CD4-positive, alpha-beta T cell treated with Interleukin-12 subunit alpha and Interleukin-12 subunit beta, for 1 hour (primary cell): Measurements from ENCODE around the gene PTCHD1.

ENCODE experiments used
- DNase-seq: peaks from one replicate; pipeline ENCODE4 v3.0.0-alpha.2; 2020

Gene PTCHD1

DNA sequence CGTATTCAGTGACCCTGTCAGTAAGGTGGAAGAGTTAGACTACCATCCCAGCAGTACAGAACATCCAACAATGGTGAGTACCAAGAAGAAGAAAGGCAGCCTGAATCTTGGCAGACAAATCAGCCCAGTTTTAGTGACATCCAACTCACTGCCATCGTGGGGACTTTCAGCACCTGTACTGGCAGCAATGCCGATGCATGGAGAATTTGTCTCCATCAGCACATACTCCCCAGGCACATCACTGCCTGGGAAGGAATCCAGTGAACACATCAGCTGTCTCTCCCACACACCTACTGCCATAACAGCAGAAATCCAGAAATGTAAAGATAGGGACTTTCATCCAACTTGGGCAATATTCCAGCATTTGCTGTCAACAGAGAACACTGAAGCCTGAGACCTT is 29.8 kb downstream of the PTCHD1 start:
- DNase-seq, result no peak

DNA sequence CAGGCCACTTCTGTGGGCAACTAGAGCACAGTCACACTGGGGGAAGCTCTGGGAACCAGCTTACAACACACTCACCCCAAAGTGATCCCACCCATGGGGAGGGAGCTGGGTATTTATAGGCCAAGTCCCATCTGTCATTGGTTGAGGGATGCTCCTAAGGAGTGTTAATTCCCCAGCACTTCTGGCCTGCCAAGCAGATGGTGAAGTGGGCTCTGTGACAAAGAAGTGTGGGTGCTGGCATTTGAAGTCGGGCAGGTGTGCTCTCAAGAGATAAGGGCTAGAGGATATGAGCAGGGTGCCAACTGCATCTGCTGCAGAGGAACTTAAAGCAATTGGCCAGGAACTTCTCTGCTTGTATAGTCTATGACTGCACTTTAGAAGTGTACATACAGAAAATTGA is 30.9 kb downstream of the PTCHD1 start:
- DNase-seq, result no peak

DNA sequence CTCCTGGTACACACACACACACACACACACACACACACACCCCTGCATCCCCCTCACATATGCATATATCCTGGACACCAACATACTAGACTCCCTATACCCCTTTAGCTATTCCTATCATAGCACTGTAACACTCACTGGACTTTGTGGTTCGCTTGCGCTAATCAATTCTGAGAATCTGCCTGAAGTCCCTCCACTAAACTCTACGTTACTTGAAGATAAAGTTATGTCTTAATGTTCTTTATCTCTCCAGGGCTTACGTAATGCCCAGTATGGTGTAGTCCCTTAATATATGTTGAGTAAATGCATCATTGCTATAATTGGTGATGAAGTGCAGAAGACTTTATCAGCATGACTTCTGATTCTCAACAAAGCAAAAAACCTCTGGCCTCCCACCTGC is 32.3 kb downstream of the PTCHD1 start:
- DNase-seq, result no peak

DNA sequence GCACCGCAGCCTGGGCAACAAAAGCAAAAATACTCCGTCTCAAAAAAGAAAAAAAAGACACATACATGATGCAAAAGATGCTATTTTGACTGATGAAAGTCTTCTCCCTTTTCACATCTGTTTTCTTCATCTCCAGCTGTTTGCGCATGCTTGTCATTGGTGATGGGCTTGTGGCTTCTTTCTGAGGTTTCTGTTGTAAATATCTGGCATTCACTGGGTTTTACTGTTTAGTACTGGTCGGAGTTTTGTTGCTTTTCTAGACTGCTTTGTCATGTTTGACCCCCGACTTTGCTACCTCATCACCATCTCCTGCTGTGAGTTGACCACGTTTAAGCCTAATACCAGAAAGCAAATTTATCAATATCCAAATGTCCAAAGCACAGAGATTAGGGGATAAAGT is 34.4 kb downstream of the PTCHD1 start:
- DNase-seq, result no peak

DNA sequence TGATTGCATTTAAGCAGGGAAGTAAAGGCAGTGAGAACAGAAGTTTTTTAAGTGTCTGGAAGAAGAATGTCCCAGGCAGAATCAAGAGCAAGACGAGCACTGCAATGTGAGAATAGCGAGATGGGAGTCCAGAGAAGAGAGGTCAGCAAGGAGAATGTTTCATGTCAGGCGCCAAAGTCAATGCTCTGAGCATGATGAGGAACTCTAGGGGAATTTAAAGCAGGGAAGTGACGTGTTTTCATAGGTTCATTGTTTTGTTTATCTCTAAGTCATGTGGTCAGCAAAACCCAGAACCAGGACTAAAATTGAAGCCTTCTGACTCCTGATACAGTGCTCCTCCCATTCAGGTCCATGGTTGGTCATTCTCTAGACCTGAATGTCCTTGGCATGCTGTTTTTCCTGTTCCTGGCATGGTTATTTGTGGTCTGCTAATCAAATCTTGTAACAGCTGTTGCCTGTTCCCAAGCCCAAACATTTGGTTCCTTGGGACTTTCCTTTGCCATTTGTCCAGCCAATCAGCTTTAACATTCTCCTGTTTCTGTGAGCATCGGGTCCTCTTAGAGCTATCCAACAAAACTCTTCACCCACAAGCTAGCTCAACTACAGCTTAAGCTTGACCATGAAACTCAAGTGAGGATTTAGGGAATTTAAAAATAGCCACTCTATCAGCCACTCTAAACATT is 37.7 kb downstream of the PTCHD1 start:
- no peak for DNase-seq

DNA sequence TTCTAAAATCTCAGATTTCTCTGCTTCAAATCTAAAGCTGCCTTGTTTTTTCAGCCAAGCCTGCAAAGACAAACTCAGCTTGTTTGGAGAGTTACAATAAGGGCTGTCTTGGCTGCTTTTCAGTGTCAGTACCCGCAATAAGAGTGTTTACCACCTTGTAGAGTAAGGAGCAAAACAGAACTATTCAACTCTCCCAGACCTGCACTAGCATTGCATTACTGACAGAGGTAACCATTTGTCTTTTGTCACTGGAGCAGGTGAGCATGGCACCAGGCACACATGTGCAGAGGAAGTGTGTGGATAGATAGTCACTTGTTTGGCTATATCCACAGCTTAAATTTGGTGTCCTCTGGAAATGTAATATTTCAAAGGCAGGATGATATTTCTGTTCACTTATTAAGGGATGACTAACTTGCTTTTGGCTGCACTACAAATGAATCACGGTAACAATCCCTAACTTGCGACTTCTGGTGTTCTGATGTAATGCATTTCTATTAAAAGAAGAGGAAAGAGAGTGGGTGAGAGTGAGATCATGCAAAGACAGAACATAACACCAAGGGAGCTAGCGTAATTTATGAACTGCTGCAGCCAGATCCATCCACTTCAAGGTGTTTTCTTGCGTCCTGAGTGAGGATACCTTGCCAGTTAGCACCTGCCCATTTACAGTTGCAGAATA is 38.6 kb downstream of the PTCHD1 start:
- no peak for DNase-seq

DNA sequence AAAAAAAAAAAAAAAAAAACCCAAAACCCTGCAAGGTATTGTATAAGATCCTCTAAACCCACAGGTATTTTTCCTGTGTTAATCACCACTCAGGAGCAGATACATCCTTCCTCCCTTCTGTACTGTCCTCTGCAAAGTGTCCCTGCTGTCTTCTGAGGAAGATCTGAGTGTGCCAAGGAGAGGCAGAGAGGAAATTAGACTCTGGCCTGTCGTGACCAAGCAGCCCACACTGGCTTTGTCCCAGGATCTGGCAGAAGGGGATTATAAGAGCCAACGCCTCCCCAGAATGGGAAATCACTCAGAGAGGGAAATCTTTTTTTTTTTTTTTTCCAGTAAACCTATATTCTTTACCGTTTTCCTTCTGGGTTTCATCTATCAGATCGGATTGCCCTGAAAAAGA is 39.6 kb downstream of the PTCHD1 start:
- DNase-seq, result no peak

DNA sequence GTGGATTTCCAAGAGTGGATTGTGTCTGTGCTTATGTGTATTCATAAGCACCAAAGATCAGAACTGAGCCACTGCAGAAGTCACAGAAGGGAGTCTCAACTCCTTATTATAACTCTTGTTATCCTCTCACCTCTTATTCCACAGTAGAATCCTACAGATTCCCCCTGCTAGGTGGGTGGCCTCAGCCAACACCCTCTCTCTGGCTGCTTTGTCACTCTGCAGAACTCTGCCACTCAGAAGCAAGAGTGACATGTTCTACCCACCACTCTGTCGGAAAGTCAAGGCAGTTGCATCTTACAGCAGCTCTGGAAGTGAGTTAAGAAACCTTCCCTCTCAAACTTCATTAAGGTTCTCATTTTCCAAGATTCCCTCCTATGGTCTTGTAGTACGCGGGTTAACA is 41.9 kb downstream of the PTCHD1 start:
- no peak for DNase-seq

DNA sequence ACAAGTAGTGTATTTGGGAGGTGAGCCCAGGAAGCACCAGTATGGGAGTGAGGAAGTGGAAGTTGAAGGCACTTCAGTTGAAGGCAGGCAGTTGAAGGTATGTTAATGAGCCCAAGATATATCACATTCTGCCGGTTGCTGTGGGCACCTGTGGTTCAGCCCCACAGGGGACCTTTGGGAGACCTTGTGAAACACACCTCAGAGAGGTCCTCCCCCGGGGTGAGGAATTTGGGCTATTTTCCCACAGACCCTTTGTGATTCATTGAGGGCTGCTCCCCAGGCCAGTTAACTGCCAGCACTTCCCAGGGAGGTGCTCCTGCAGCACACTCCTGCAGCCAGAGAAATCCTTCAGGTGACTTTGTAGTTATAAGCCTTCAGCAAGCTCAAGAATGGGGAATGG is 45.9 kb downstream of the PTCHD1 start:
- DNase-seq, result no peak

DNA sequence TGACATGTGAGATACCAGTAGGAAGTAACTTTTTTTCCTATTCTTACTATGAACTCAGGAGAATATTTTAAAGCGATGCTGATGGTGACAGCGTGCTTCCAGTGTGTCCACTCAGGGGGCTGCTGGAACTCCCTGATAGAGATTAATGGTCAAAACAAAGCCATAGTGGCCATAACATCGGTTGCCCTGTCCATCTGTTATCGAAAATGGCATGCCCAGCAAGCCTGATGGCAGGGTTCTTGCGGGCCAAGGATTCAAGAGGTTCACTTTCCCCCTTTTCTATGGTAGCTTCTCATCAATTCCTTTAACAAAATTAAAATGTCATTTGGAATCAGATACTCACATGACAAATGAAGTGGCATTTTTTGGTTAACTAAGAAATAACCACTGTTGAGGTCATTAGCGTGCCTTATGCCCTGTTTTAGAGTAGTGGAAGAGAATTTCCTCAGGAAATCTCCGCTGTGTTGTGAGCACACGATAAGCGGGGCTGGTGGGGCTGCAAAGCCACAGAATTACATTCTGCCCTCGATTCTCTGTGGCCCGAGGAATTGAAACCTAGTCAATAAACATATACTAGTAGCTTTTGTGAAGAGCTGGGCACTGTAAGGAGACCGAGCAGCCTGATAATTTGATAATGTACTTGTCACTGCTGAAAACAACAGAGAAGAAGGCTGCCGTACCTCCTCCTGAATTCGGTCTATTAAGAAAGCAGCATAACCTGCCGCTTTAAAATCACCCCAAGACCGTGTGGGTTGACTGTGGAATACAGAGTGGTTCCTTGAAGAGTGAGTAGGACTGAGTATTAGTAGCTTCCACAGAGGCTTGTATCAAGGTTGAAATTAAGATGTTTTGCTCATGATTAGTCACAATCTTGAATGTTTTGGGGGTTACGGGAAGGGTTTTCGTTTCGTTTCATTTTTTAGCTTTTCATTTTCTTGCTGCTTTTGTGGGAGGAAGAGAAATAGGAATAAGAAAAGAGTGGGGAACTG is 46.7 kb downstream of the PTCHD1 start:
- DNase-seq, result no peak

DNA sequence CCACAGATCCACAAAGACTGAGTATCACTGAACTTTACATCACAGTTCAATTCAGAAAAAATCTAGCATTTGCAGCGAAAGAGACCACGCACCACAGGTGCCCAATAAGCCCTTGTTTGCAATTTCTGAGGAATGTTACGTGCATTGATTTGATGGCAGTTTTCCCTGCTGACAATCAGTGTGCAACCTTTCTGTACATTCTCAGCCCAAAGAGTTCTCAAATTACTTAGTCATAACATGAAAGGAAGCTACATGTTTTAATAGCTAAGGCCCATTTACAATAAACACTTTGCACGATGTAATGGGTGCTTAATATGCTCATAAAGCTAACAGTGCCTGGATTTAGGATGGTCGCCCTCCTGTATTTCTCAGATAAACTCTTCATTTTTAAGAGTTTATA is 47.9 kb downstream of the PTCHD1 start:
- no peak for DNase-seq

DNA sequence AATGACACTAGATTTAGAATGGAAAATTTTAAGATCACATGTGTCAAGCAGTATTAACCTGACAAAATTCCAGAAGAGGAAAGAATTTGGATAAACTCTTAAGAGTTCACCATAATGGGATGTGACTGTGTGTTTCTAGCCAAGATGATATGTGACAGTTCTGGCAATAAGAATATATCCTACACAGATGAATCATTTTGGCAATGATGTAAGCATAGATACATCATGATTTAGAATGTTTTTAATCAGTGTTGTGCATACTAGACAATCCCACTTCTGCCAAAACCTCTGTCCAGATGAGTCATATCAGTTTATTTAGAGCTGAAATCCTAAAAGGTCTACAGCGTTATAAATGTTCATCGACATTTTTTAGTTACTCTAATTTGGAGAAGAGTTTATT is 48.8 kb downstream of the PTCHD1 start:
- DNase-seq, result no peak

DNA sequence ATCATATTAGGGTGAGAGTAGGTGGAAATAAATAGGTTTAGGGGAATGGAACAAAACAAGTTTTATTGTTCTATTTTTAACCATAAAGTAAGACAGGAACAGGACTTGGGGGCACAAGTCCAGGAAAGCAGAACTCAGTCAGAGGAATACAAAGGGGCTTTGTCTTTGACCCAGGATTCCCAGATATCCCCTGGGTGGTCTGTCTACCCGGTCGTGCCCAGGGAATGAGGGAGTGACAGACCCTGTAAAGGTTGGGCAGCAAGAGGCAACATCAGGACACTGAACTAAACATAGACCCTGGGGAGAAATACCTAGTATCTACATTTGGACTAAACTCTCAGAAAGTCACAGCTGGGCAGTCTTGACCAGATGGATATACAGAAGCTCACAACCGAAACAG is 50.6 kb downstream of the PTCHD1 start:
- no peak for DNase-seq

DNA sequence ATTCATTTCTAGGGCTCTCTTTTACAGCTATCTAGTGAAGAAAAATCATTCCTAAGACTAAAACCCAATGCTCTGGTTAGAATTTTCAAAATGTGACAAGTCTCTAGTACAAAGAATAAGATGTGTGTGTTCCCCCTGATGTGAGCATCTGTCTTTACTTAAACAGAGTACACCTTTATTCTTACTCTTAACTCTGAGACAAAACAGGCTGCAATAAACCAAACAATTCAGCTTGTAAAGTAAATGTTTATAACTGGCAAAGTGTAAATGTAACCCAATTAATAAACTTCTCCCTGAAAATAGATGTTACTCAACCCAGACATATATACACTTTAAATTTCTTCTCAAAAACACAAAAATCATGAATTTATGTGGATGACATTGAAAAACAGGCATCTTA is 51.6 kb downstream of the PTCHD1 start:
- DNase-seq, result no peak

DNA sequence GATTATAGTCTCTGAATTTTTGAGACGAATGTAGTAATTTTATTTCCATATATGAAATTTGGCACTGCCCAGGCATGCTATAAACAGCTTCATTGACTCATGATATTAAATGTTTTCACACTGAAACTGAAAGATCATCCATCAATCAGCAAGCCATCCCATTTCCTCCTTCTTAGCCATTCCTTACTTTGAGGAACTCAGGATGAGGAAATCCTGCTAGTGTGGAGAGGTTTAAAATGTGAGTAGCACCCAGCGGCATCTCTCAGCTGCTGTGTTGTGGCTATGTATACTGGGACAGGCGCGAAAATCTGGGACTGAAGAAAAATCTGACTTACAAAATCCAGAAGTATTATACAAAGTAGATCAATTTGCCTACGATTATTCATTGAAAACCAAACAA is 52.1 kb downstream of the PTCHD1 start:
- DNase-seq, result no peak

DNA sequence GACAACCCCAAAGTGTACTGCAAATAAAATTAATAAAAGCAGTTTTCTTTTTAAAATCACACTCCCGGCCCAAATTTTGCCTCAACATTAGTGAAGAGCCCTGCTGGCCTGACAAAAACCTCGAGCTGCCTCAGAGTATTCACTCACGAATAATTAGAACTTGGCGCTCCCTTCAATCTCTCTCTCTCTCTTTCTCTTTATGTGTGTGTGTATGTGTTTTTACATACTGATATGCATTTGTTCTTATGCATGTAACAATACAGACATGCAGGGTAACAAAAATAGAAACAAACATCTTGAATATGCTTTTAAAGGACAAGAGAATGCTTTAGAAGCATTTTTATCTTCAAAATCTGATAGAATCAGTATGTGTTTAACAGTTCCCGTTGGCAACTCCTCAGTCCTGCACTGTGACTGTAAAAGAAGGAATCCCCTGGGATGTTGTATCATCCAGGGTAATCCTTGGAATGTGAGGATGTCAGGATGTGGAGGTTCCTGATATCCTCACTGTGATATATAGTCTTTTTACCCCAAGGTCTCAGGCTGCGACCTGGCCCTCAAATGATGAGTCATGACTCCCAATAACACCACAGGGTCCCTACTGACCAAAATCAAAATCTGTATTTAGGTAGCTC is 53.0 kb downstream of the PTCHD1 start:
- DNase-seq, result no peak

DNA sequence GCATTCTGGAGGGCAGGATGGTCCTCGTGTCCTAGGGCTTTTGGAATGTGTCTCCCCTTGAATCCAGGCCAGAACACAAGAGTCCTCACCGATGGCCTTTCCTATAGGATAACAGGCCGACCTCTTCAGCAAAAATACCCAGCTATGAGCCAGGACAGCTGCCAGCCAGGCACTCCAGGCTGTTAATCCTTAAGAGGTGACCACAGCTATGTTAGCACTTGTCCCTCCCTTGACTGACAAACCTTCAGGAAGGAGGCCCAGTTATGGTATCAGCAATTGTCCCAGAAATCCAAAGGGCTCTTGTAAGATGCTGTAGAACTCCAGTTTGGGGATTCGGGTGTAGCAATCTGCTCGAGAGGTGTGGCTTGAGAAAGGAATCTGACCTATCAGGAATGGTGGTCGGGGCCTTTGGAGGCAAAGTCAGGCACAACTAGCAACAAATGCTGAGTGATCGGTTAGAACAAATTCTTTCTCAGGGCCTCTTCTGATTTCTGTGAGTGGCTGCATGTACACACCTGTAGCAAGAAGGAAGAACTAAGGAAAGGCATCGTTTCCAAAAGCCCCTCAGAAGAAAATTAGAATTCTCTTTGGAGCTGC is 54.6 kb downstream of the PTCHD1 start:
- DNase-seq, result no peak

DNA sequence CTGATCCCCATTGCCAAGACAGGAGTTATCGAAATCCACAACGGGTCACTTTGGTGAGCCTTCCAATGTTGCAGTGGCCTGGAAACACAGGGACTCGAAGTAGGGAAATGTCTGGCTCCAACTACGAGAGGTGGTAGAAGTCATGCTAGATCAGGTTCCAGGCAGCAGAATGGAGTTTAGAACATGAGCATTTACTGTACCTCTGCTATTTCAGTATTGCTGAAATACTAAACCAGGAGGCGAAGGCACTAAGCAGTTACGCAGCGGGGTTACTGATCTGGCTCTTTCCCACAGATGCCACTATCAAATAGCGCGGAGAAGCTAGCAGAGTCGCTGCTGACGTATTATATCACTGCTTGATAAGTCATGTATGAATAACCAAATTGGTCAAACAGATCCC is 56.3 kb downstream of the PTCHD1 start:
- no peak for DNase-seq

DNA sequence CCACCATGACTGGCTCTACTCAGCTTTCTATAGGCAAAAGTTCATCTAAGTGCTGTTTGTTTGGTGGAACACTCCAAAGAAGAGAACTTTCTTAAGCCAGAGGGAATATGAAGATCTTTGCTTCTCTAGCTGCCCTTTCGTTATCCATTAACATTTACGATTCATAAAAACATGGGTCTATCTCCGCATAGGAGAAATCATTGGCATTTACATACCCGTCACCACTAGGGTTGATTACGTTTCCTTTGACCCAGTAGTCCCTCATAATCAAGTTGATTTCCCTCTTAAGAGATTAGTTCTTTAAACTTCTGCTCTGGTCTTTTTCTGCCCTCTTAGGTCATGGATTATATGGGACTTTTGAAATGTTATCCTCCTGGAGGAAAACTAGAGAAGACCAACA is 57.5 kb downstream of the PTCHD1 start:
- DNase-seq, result no peak

DNA sequence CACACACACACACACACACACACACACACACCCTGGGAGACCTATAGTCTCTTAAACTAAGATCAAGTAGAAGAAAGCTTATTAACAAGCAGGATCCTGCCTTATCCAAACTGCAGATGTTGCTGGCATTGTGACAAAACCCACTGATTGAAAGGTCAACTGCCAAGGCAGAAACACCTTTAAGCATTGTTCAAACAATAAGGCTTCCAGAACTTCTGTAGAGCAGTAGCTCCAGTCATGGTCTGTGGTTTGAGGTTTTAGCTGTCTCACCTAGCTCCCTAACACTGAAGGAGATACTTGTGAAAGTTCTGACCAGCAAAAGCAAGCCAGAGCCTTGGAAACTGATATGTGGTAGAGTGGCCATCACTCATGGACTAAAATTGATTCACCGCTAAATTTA is 59.8 kb downstream of the PTCHD1 start:
- no peak for DNase-seq

DNA sequence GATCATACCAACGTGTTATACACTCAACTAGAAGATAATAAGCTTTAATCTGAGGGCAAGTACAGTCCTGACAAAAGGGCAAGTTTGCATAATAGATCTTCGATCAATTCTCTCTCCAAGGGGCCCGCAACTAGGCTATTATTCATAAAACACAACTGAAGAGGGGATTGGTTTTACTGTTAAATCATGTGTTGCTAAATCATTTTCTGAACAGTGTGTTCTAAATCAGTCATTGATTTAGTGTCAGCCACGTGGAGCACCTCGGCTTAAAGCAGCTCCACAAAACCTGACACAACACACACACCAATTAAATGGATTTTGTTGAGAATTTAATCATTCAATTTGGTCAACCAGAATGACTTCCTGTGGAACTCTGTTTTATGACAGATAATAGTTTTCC is 61.6 kb downstream of the PTCHD1 start:
- no peak for DNase-seq

DNA sequence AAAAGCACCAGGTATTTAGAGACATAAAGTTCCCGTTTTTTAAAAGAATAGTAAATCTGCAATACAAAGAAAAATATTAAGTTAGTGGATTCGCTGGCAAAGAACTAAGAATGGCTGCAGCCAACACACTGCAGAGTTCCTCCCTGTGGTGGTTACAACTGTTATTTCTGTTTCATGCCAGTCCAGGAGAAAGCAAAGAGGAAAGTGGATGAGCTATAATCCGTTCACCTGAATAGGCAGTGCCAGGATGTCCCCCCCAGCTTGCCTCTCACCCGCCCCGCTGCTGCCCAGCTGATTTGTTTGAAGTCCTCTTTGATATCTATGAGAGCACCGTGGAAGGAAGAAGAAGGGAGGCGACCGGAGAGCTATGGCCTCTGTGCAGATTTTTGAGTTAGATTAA is 63.9 kb downstream of the PTCHD1 start:
- no peak for DNase-seq

DNA sequence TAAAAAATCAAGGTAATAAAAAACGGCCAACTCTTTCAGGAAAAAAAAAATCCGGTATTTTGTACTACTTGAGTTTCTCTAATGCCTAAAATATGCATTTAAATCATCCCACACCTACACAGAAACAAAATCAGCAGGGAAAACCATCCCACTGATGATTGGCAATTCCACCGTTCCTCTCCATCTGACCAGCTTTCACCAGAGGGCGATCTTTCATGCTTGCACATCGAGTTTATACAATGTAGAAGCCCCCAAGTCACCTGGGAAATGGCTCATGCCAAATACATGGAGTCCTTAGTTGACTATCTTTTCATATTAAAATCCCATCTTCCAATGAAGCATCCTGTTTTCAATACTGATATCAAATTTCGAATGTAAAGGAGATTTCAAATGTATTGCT is 69.2 kb downstream of the PTCHD1 start:
- DNase-seq, result no peak
